ENCODE results near the gene MIB1. TPM values are rescaled to one million over a fixed set of nuclear protein-coding genes. Genes with fewer than 3 reads are reported as not detected.

The MIB1 gene
- total and polyA plus RNA-seq, 2 experiments from 2014 or later = 8.3 to 62.3 TPM

- Histone ChIP-seq H4K20me1 (ENCODE audit: insufficient read depth, poor library complexity, severe bottlenecking) (no peaks in the 10 kb centered on the region), H3K27me3 (no peaks in the 10 kb centered on the region), H3K4me1 (ENCODE audit: insufficient read depth) (no peaks in the 10 kb centered on the region), H3K36me3 (replicated peaks; ENCODE audit: insufficient read depth, low read depth) (no peaks in the 10 kb centered on the region), H3K79me2 (peaks cover 2% of the 10 kb centered on the region), H3K4me3 (no peak overlapping the region), H3K27ac (no peak overlapping the region), H3K9me3 (ENCODE audit: low read depth) (no peaks in the 10 kb centered on the region), H3K4me2 (no peak overlapping the region), H2AFZ (no peak overlapping the region), H3K9me2 (replicated peaks; ENCODE audit: insufficient read depth) (no peaks in the 10 kb centered on the region)
- WGBS (ENCODE audit: low lambda C conversion rate, missing lambda C conversion rate) = 91% methylated on average over 6 of the region's 6 CpGs
- TF ChIP-seq CTCF (IDR thresholded peaks at IDR 0.05; ENCODE audit: poor library complexity) (no peak), EZH2phosphoT487 (IDR thresholded peaks at IDR 0.05; ENCODE audit: low read depth, severe bottlenecking, unreplicated experiment) (no peak), EZH2 (IDR thresholded peaks at IDR 0.05; ENCODE audit: borderline replicate concordance) (no peak)
- DNase-seq (ENCODE audit: low spot score) = no peak
Measured at GRCh38 chr18:21853775-21854552, 113.4 kb downstream of the MIB1 start.

GRCh38 chr18:21855432-21855831, 114.8 kb downstream of the MIB1 start:
- no peak overlapping the region for H3K4me2 ChIP-seq
- TF ChIP-seq EZH2 (IDR thresholded peaks at IDR 0.05; ENCODE audit: borderline replicate concordance) (no peak), CTCF (IDR thresholded peaks at IDR 0.05; ENCODE audit: poor library complexity) (no peak), EZH2phosphoT487 (IDR thresholded peaks at IDR 0.05; ENCODE audit: low read depth, severe bottlenecking, unreplicated experiment) (no peak)

GRCh38 chr18:21857871-21858270, 117.3 kb downstream of the MIB1 start:
- no peaks in the 10 kb centered on the region for H3K36me3 ChIP-seq (replicated peaks; ENCODE audit: insufficient read depth, low read depth)
- 86% methylated on average over 3 of the region's 3 CpGs for WGBS (ENCODE audit: low lambda C conversion rate, missing lambda C conversion rate)
- DNase-seq (ENCODE audit: low spot score) = no peak
- no peaks in the 10 kb centered on the region for H3K9me3 ChIP-seq (ENCODE audit: low read depth)
- H3K4me2 ChIP-seq = no peak overlapping the region
- H3K79me2 ChIP-seq = no peaks in the 10 kb centered on the region
- H3K9me2 ChIP-seq (replicated peaks; ENCODE audit: insufficient read depth) = no peaks in the 10 kb centered on the region
- no peak overlapping the region for H3K4me3 ChIP-seq
- H3K27me3 ChIP-seq = no peaks in the 10 kb centered on the region
- H2AFZ ChIP-seq = no peak overlapping the region
- H4K20me1 ChIP-seq (ENCODE audit: insufficient read depth, poor library complexity, severe bottlenecking) = no peaks in the 10 kb centered on the region
- H3K4me1 ChIP-seq (ENCODE audit: insufficient read depth) = no peaks in the 10 kb centered on the region
- no peak overlapping the region for H3K27ac ChIP-seq
- TF ChIP-seq EZH2 (IDR thresholded peaks at IDR 0.05; ENCODE audit: borderline replicate concordance) = no peak
- TF ChIP-seq EZH2phosphoT487 (IDR thresholded peaks at IDR 0.05; ENCODE audit: low read depth, severe bottlenecking, unreplicated experiment) = no peak
- no peak for TF ChIP-seq CTCF (IDR thresholded peaks at IDR 0.05; ENCODE audit: poor library complexity)

More at GRCh38 chr18:21855432-21855831, 114.8 kb downstream of the MIB1 start:
- Histone ChIP-seq H3K36me3 (replicated peaks; ENCODE audit: insufficient read depth, low read depth) (no peaks in the 10 kb centered on the region), H3K79me2 (peaks cover 2% of the 10 kb centered on the region), H2AFZ (no peak overlapping the region), H4K20me1 (ENCODE audit: insufficient read depth, poor library complexity, severe bottlenecking) (no peaks in the 10 kb centered on the region), H3K4me1 (ENCODE audit: insufficient read depth) (no peaks in the 10 kb centered on the region), H3K9me2 (replicated peaks; ENCODE audit: insufficient read depth) (no peaks in the 10 kb centered on the region), H3K9me3 (ENCODE audit: low read depth) (no peaks in the 10 kb centered on the region), H3K4me3 (no peak overlapping the region), H3K27me3 (no peaks in the 10 kb centered on the region), H3K27ac (no peak overlapping the region)
- 100% methylated on average over 3 of the region's 3 CpGs for WGBS (ENCODE audit: low lambda C conversion rate, missing lambda C conversion rate)
- DNase-seq (ENCODE audit: low spot score) = no peak

All from hepatocyte (in vitro differentiated cells).